ENCODE data around the gene CNTN4. TPM values are rescaled to one million over a fixed set of nuclear protein-coding genes. Genes with fewer than 3 reads are reported as not detected.

The CNTN4 gene
- total RNA-seq, 1 experiment from 2014 or later: not detected

GRCh38 chr3:2711081-2711480, 612.4 kb downstream of the CNTN4 start:
- Histone ChIP-seq H3K9me3 (no peaks in the 10 kb centered on the region), H3K4me3 (no peak overlapping the region), H3K27me3 (no peaks in the 10 kb centered on the region), H3K36me3 (no peaks in the 10 kb centered on the region)
- DNase-seq: no peak

- H3K4me3 ChIP-seq: no peak overlapping the region
- no peaks in the 10 kb centered on the region for H3K9me3 ChIP-seq
- no peak for DNase-seq
- H3K27me3 ChIP-seq: no peaks in the 10 kb centered on the region
- no peaks in the 10 kb centered on the region for H3K36me3 ChIP-seq
Measured at GRCh38 chr3:2713923-2714322, 615.3 kb downstream of the CNTN4 start.

GRCh38 chr3:2714834-2715233, 616.2 kb downstream of the CNTN4 start:
- Histone ChIP-seq H3K4me3 (no peak overlapping the region), H3K27me3 (no peaks in the 10 kb centered on the region), H3K9me3 (no peaks in the 10 kb centered on the region), H3K36me3 (no peaks in the 10 kb centered on the region)
- no peak for DNase-seq

GRCh38 chr3:2727101-2727500, 628.4 kb downstream of the CNTN4 start:
- no peak for DNase-seq
- Histone ChIP-seq H3K9me3 (no peaks in the 10 kb centered on the region), H3K36me3 (no peaks in the 10 kb centered on the region), H3K4me3 (no peak overlapping the region), H3K27me3 (no peaks in the 10 kb centered on the region)

- no peak for DNase-seq
- no peak overlapping the region for H3K4me3 ChIP-seq
- H3K9me3 ChIP-seq: no peaks in the 10 kb centered on the region
- H3K36me3 ChIP-seq: no peaks in the 10 kb centered on the region
- no peaks in the 10 kb centered on the region for H3K27me3 ChIP-seq
Measured at GRCh38 chr3:2727610-2728318, 629.1 kb downstream of the CNTN4 start.

- H3K9me3 ChIP-seq: no peaks in the 10 kb centered on the region
- H3K4me3 ChIP-seq: no peak overlapping the region
- no peak for DNase-seq
- H3K36me3 ChIP-seq: no peaks in the 10 kb centered on the region
- no peaks in the 10 kb centered on the region for H3K27me3 ChIP-seq
Measured at GRCh38 chr3:2731843-2732242, 633.2 kb downstream of the CNTN4 start.

- no peaks in the 10 kb centered on the region for H3K27me3 ChIP-seq
- no peaks in the 10 kb centered on the region for H3K36me3 ChIP-seq
- no peaks in the 10 kb centered on the region for H3K9me3 ChIP-seq
- no peak for DNase-seq
- no peak overlapping the region for H3K4me3 ChIP-seq
Measured at GRCh38 chr3:2735392-2735894, 636.8 kb downstream of the CNTN4 start.

- Histone ChIP-seq H3K36me3 (no peaks in the 10 kb centered on the region), H3K4me3 (no peak overlapping the region), H3K9me3 (no peaks in the 10 kb centered on the region), H3K27me3 (no peaks in the 10 kb centered on the region)
- DNase-seq: no peak
Measured at GRCh38 chr3:2741516-2741915, 642.9 kb downstream of the CNTN4 start.

- no peaks in the 10 kb centered on the region for H3K9me3 ChIP-seq
Measured at GRCh38 chr3:2765002-2765579, 666.4 kb downstream of the CNTN4 start.

GRCh38 chr3:2770451-2770850, 671.8 kb downstream of the CNTN4 start:
- no peak overlapping the region for H3K4me3 ChIP-seq
- DNase-seq: no peak

More at GRCh38 chr3:2765002-2765579, 666.4 kb downstream of the CNTN4 start:
- DNase-seq: no peak
- H3K36me3 ChIP-seq: no peaks in the 10 kb centered on the region
- no peak overlapping the region for H3K4me3 ChIP-seq
- no peaks in the 10 kb centered on the region for H3K27me3 ChIP-seq

GRCh38 chr3:2771193-2771592, 672.5 kb downstream of the CNTN4 start:
- H3K4me3 ChIP-seq: no peak overlapping the region
- no peaks in the 10 kb centered on the region for H3K27me3 ChIP-seq
- H3K9me3 ChIP-seq: no peaks in the 10 kb centered on the region
- H3K36me3 ChIP-seq: no peaks in the 10 kb centered on the region
- no peak for DNase-seq

More at GRCh38 chr3:2770451-2770850, 671.8 kb downstream of the CNTN4 start:
- no peaks in the 10 kb centered on the region for H3K27me3 ChIP-seq
- H3K36me3 ChIP-seq: no peaks in the 10 kb centered on the region
- no peaks in the 10 kb centered on the region for H3K9me3 ChIP-seq

GRCh38 chr3:2771741-2772140, 673.1 kb downstream of the CNTN4 start:
- Histone ChIP-seq H3K9me3 (no peaks in the 10 kb centered on the region), H3K27me3 (no peaks in the 10 kb centered on the region), H3K4me3 (no peak overlapping the region), H3K36me3 (no peaks in the 10 kb centered on the region)
- no peak for DNase-seq

- Histone ChIP-seq H3K4me3 (no peak overlapping the region), H3K36me3 (no peaks in the 10 kb centered on the region)
Measured at GRCh38 chr3:2772803-2773202, 674.1 kb downstream of the CNTN4 start.

GRCh38 chr3:2774481-2775249, 676.0 kb downstream of the CNTN4 start:
- H3K27me3 ChIP-seq: no peaks in the 10 kb centered on the region
- H3K4me3 ChIP-seq: no peak overlapping the region
- no peak for DNase-seq
- no peaks in the 10 kb centered on the region for H3K36me3 ChIP-seq
- H3K9me3 ChIP-seq: no peaks in the 10 kb centered on the region

More at GRCh38 chr3:2772803-2773202, 674.1 kb downstream of the CNTN4 start:
- Histone ChIP-seq H3K9me3 (no peaks in the 10 kb centered on the region), H3K27me3 (no peaks in the 10 kb centered on the region)
- no peak for DNase-seq

- H3K36me3 ChIP-seq: no peaks in the 10 kb centered on the region
- no peak overlapping the region for H3K4me3 ChIP-seq
- DNase-seq: no peak
- H3K9me3 ChIP-seq: no peaks in the 10 kb centered on the region
- no peaks in the 10 kb centered on the region for H3K27me3 ChIP-seq
Measured at GRCh38 chr3:2783261-2783660, 684.6 kb downstream of the CNTN4 start.

GRCh38 chr3:2784627-2785026, 686.0 kb downstream of the CNTN4 start:
- H3K4me3 ChIP-seq: no peak overlapping the region
- DNase-seq: no peak
- no peaks in the 10 kb centered on the region for H3K27me3 ChIP-seq
- H3K9me3 ChIP-seq: no peaks in the 10 kb centered on the region
- no peaks in the 10 kb centered on the region for H3K36me3 ChIP-seq

GRCh38 chr3:2790266-2790815, 691.7 kb downstream of the CNTN4 start:
- Histone ChIP-seq H3K36me3 (no peaks in the 10 kb centered on the region), H3K27me3 (no peaks in the 10 kb centered on the region), H3K9me3 (no peaks in the 10 kb centered on the region), H3K4me3 (no peak overlapping the region)
- DNase-seq: no peak

Data from MG63 (cell line).